Stomach (tissue), 9 donors: ENCODE results near the gene ZFYVE21. TPM values are rescaled to one million over a fixed set of nuclear protein-coding genes. Genes with fewer than 3 reads are reported as not detected.

Experiments used
- DNase-seq, 2 donors: peaks; one replicate each; pipeline versions ENCODE4 v3.0.0 to v3.0.0-alpha.2; 2013 to 2019
- H3K27ac ChIP-seq, 5 donors: fragments of 200-600 bp in 4 of 5; sonication (generic) in 4 of 5; one replicate each; pipeline ENCODE4 v1.5.1; 2013 to 2019; ENCODE audit warnings: mild to moderate bottlenecking in 1 of 5, moderate library complexity in 1 of 5
- H3K27me3 ChIP-seq, 3 donors: fragments of 200-600 bp; sonication (generic); one replicate each; pipeline ENCODE4 v1.5.1; 2017 to 2019; ENCODE audit warnings: mixed run types in 1 of 3
- H3K36me3 ChIP-seq, 4 donors: fragments of 200-600 bp; sonication (generic); 1 replicate in 3 of 4; 2 replicates in 1 of 4; pipeline ENCODE4 v1.5.1; 2016 to 2019
- H3K4me1 ChIP-seq, 4 donors: fragments of 200-600 bp; sonication (generic); one replicate each; pipeline ENCODE4 v1.5.1; 2016 to 2019
- H3K4me3 ChIP-seq, 4 donors: fragments of 200-600 bp; sonication (generic) in 3 of 4; one replicate each; pipeline ENCODE4 v1.5.1; 2016 to 2019; ENCODE audit warnings: mild to moderate bottlenecking in 1 of 4
- H3K9me3 ChIP-seq, 4 donors: fragments of 200-600 bp; sonication (generic); one replicate each; pipeline ENCODE4 v1.5.1; 2016 to 2019
- CTCF ChIP-seq, 7 experiments: fragments of 450-650 bp in 4 of 7; fragments of 200-600 bp in 3 of 7; sonication (generic) in 3 of 7; IDR thresholded peaks; one replicate each; pipeline ENCODE4 v1.5.1; 2016 to 2019; ENCODE audit warnings: antibody characterized with exemption in 7 of 7, control low read depth in 2 of 7, mild to moderate bottlenecking in 1 of 7
- EP300 ChIP-seq: sonication (generic); formaldehyde crosslinking; IDR thresholded peaks from one replicate; pipeline ENCODE4 v1.6.1; 2017; ENCODE audit warnings: antibody characterized with exemption
- POLR2A ChIP-seq, 4 donors: fragments of 450-650 bp; IDR thresholded peaks; one replicate each; pipeline ENCODE4 v1.6.1; 2016; ENCODE audit warnings: antibody characterized with exemption in 4 of 4, control low read depth in 2 of 4, mild to moderate bottlenecking in 1 of 4, moderate library complexity in 1 of 4
- POLR2AphosphoS5 ChIP-seq, 3 donors: sonication (generic); formaldehyde crosslinking; IDR thresholded peaks; one replicate each; pipeline ENCODE4 v1.6.1; 2016; ENCODE audit warnings: antibody characterized with exemption in 3 of 3
- WGBS, 5 donors: extraction: QIAGEN DNeasy Blood & Tissue Kit in 3 of 5; methylation state at CpG; one replicate each; pipeline versions ENCODE4 v1.1.5 to v1.1.7; 2013 to 2018; 5-methylcytosine and 5-hydroxymethylcytosine counted together
- intact Hi-C: fragments of 100-400 bp; cut with DNase I; formaldehyde crosslinking; loops from one replicate; pipeline ENCODE4 v1.15.1; 2023; ENCODE audit warnings: low total_unique reads
- polyA plus RNA-seq, 3 donors: library from polyadenylated mRNA; stranded (reverse); fragments of 200-250 nt; gene quantifications; one replicate each; pipeline ENCODE4 v1.2.3, GENCODE V29; 2013
- total RNA-seq, 5 donors: library from RNA; depleted of rRNA; stranded (reverse); fragments of >200 nt; gene quantifications; one replicate each; pipeline versions ENCODE4 v1.1.0 to v1.2.3, GENCODE V29; 2014 to 2016
- donor health status: healthy with polysubstance abuse.
- donor health status: Bipolar disorder and iron deficiency.
- donor health status: healthy.

The ZFYVE21 gene
- total and polyA plus RNA-seq, 8 donors, result 28.0 to 150 (median 72.9) TPM

GRCh38 chr14:103739466-103739792, 23.8 kb downstream of the ZFYVE21 start:
- WGBS, 5 donors, result 86 to 92% (median 91%) methylated on average over 5 to 6 of the region's 6 CpGs
- peak overlapping the region in 1 of 5 donors; percentile 42 for H3K27ac ChIP-seq
- H3K27me3 ChIP-seq, result no peaks in the 10 kb centered on the region
- TF ChIP-seq CTCF (IDR thresholded peaks at IDR 0.05), result no peak
- TF ChIP-seq POLR2AphosphoS5 (IDR thresholded peaks at IDR 0.05), result no peak
- TF ChIP-seq EP300, result no peak
- TF ChIP-seq POLR2A (IDR thresholded peaks at IDR 0.05), result no peak
- H3K9me3 ChIP-seq, result no peaks in the 10 kb centered on the region
- intact Hi-C loops, result no loop called here
- H3K4me3 ChIP-seq, result no peak overlapping the region
- H3K4me1 ChIP-seq, result peaks cover 15 to 55% (median 33%) of the 10 kb centered on the region in 4 donors
- peaks cover 38 to 100% (median 96%) of the 10 kb centered on the region in 4 donors for H3K36me3 ChIP-seq
- no peak for DNase-seq

- TF ChIP-seq CTCF (IDR thresholded peaks at IDR 0.05), result no peak
- TF ChIP-seq POLR2AphosphoS5 (IDR thresholded peaks at IDR 0.05), result no peak
- TF ChIP-seq POLR2A (IDR thresholded peaks at IDR 0.05), result no peak
- TF ChIP-seq EP300, result no peak
- no peaks in the 10 kb centered on the region for H3K27me3 ChIP-seq
- no peak for DNase-seq
- 89 to 94% (median 91%) methylated on average over 16 to 30 of the region's 30 CpGs for WGBS, 5 donors
- intact Hi-C loops, result no loop called here
- H3K9me3 ChIP-seq, result no peaks in the 10 kb centered on the region
- H3K36me3 ChIP-seq, result peaks cover 34 to 100% (median 96%) of the 10 kb centered on the region in 4 donors
- H3K4me3 ChIP-seq, result no peak overlapping the region
- H3K27ac ChIP-seq, result peak overlapping the region in 1 of 5 donors; percentile 42
- H3K4me1 ChIP-seq, result peaks cover 15 to 50% (median 29%) of the 10 kb centered on the region in 4 donors
Measured at GRCh38 chr14:103739793-103740501, 24.3 kb downstream of the ZFYVE21 start.

GRCh38 chr14:103740991-103741689, 25.5 kb downstream of the ZFYVE21 start:
- Histone ChIP-seq H3K9me3 (no peaks in the 10 kb centered on the region), H3K27ac (peak overlapping the region in 1 of 5 donors; percentile 51), H3K36me3 (peaks cover 39 to 100% (median 96%) of the 10 kb centered on the region in 4 donors), H3K27me3 (no peaks in the 10 kb centered on the region), H3K4me1 (peaks cover 4 to 38% (median 17%) of the 10 kb centered on the region in 4 donors), H3K4me3 (no peak overlapping the region)
- TF ChIP-seq POLR2A (IDR thresholded peaks at IDR 0.05) (no peak), POLR2AphosphoS5 (IDR thresholded peaks at IDR 0.05) (no peak), EP300 (no peak), CTCF (IDR thresholded peaks at IDR 0.05) (no peak)
- intact Hi-C loops, result no loop called here
- no peak for DNase-seq
- WGBS, 5 donors, result 86 to 90% (median 89%) methylated on average over 9 to 14 of the region's 14 CpGs

- WGBS, 5 donors, result 60 to 89% (median 88%) methylated on average over 2 to 9 of the region's 9 CpGs
- H3K4me1 ChIP-seq, result peaks cover 0 to 30% (median 9%) of the 10 kb centered on the region in 4 donors
- no peak overlapping the region for H3K4me3 ChIP-seq
- intact Hi-C loops, result no loop called here
- no peak for DNase-seq
- TF ChIP-seq POLR2A (IDR thresholded peaks at IDR 0.05) (no peak), POLR2AphosphoS5 (IDR thresholded peaks at IDR 0.05) (no peak), CTCF (IDR thresholded peaks at IDR 0.05) (no peak), EP300 (no peak)
- no peaks in the 10 kb centered on the region for H3K9me3 ChIP-seq
- peaks cover 42 to 100% (median 96%) of the 10 kb centered on the region in 4 donors for H3K36me3 ChIP-seq
- H3K27me3 ChIP-seq, result no peaks in the 10 kb centered on the region
- peak overlapping the region in 1 of 5 donors; percentile 51 for H3K27ac ChIP-seq
Measured at GRCh38 chr14:103741876-103742275, 26.3 kb downstream of the ZFYVE21 start.
